IPS-NIHi7 (cell line): Measurements from ENCODE around the gene MOK.
A peak's percentile ranks its signal among the peaks of the same experiment; 100 is the strongest.

Experiments used
- DNase-seq: peaks from one replicate; pipeline ENCODE4 v3.0.0; 2012; ENCODE audit warnings: mixed read lengths; ENCODE audit errors: extremely low spot score

MOK gene

GRCh38 chr14:102283631-102284129 is 21.3 kb downstream of the MOK start:
- no peak for DNase-seq

- no peak for DNase-seq
Observed at GRCh38 chr14:102282751-102283465, 22.1 kb downstream of the MOK start.

GRCh38 chr14:102280376-102280962 is 24.5 kb downstream of the MOK start:
- DNase-seq: no peak

- peak; percentile 26 for DNase-seq
Observed at GRCh38 chr14:102279688-102280348, 25.1 kb downstream of the MOK start.

GRCh38 chr14:102279282-102279681 is 25.7 kb downstream of the MOK start:
- no peak for DNase-seq

- no peak for DNase-seq
Observed at GRCh38 chr14:102278631-102278935, 26.4 kb downstream of the MOK start.

GRCh38 chr14:102277874-102278630 is 26.9 kb downstream of the MOK start:
- DNase-seq: no peak

GRCh38 chr14:102275866-102276265 is 29.1 kb downstream of the MOK start:
- no peak for DNase-seq

GRCh38 chr14:102272392-102272791 is 32.6 kb downstream of the MOK start:
- DNase-seq: no peak

GRCh38 chr14:102264775-102265174 is 40.2 kb downstream of the MOK start:
- DNase-seq: no peak

GRCh38 chr14:102264355-102264754 is 40.6 kb downstream of the MOK start:
- no peak for DNase-seq

- DNase-seq: peak; percentile 50
Observed at GRCh38 chr14:102262929-102263462, 42.0 kb downstream of the MOK start.

GRCh38 chr14:102258136-102258535 is 46.8 kb downstream of the MOK start:
- no peak for DNase-seq

GRCh38 chr14:102256716-102257115 is 48.2 kb downstream of the MOK start:
- DNase-seq: no peak

- DNase-seq: no peak
Observed at GRCh38 chr14:102255401-102256190, 49.4 kb downstream of the MOK start.

GRCh38 chr14:102252834-102253801 is 51.8 kb downstream of the MOK start:
- DNase-seq: no peak

- no peak for DNase-seq
Observed at GRCh38 chr14:102251161-102251560, 53.8 kb downstream of the MOK start.

GRCh38 chr14:102250636-102251035 is 54.3 kb downstream of the MOK start:
- no peak for DNase-seq

GRCh38 chr14:102249981-102250380 is 55.0 kb downstream of the MOK start:
- DNase-seq: no peak

GRCh38 chr14:102249041-102249440 is 55.9 kb downstream of the MOK start:
- DNase-seq: no peak
